B cell (primary cell): ENCODE results near the gene LMTK3.

Experiments
- CTCF ChIP-seq: fragments of 200-600 bp; IDR thresholded peaks from one replicate; pipeline ENCODE4 v1.8.0; 2022; ENCODE audit warnings: antibody characterized with exemption, mild to moderate bottlenecking
- EZH2 ChIP-seq: IDR thresholded peaks from 2 replicates; pipeline ENCODE4 v1.6.1; 2012; ENCODE audit warnings: borderline replicate concordance, low read depth, mild to moderate bottlenecking, moderate library complexity, low read length; ENCODE audit not compliant: insufficient read depth, poor library complexity, severe bottlenecking

DNA sequence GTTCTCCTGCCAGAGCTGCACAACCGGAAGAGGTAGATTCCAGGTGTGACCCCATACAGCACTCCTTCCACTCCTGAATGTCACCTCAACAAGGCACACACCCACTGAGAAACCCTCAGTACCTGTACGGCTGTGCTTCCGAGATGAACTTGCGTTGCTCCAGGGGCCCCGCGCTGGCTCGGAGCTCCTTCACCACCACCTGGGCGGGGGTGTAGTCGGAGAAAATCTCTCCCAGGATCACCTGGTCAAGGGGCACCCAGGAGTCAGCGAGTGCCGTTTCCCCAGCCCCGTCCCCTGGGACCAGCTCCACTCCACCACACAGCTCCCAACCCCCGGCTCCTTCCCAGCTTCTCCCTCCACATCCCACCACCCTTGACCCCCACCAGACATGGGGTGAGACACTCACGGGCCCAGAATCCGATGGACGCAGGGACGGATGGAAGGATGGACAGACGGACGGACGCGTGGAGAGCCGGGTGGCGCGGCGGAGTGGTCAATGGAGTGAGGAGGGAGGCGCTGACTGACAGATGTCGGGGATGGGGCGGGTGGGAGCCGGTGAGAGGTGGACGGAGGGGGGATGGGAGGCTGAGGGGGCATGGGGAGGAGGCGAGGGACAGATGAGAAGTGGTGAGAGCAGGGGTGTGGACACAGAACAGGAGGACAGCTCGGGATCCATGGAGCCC, 2.8 kb downstream of the LMTK3 start:
- TF ChIP-seq CTCF, result no peak
- TF ChIP-seq EZH2, result no peak
